CD4-positive, alpha-beta T cell treated with Interleukin-6 at 100 ng/mL for 8 hours (primary cell): ENCODE results near the gene SPRED2.

Experiments used
- DNase-seq: peaks from one replicate; pipeline ENCODE4 v3.0.0-alpha.2; 2020; ENCODE audit warnings: mixed read lengths, low spot score

The SPRED2 gene

GRCh38 chr2:65438137-65438899 lies 5.9 kb upstream of the SPRED2 start:
- no peak for DNase-seq

- DNase-seq = no peak
These were observed 5.2 kb upstream of the SPRED2 start for GRCh38 chr2:65437392-65438135.

- DNase-seq = peak; percentile 6
These were observed 4.4 kb upstream of the SPRED2 start for GRCh38 chr2:65436824-65437221.

GRCh38 chr2:65436169-65436823 lies 3.9 kb upstream of the SPRED2 start:
- peak; percentile 17 for DNase-seq

- DNase-seq = no peak
These were observed 3.3 kb upstream of the SPRED2 start for GRCh38 chr2:65435625-65436168.

GRCh38 chr2:65434592-65435241 lies 2.3 kb upstream of the SPRED2 start:
- no peak for DNase-seq

- DNase-seq = peak; percentile 36
These were observed 775 bp downstream of the SPRED2 start for GRCh38 chr2:65431421-65432226.

GRCh38 chr2:65430603-65431420 lies 1.6 kb downstream of the SPRED2 start:
- DNase-seq = peak; percentile 63

- DNase-seq = no peak
These were observed 2.4 kb downstream of the SPRED2 start for GRCh38 chr2:65429786-65430602.

- DNase-seq = no peak
These were observed 4.9 kb downstream of the SPRED2 start for GRCh38 chr2:65427532-65427931.

- no peak for DNase-seq
These were observed 7.1 kb downstream of the SPRED2 start for GRCh38 chr2:65425276-65425675.

- DNase-seq = no peak
These were observed 8.0 kb downstream of the SPRED2 start for GRCh38 chr2:65424391-65424790.

- no peak for DNase-seq
These were observed 11.0 kb downstream of the SPRED2 start for GRCh38 chr2:65421432-65421748.

GRCh38 chr2:65420712-65421431 lies 11.5 kb downstream of the SPRED2 start:
- DNase-seq = no peak

GRCh38 chr2:65417509-65418085 lies 14.8 kb downstream of the SPRED2 start:
- no peak for DNase-seq

- DNase-seq = no peak
These were observed 15.5 kb downstream of the SPRED2 start for GRCh38 chr2:65416945-65417344.

GRCh38 chr2:65416321-65416720 lies 16.1 kb downstream of the SPRED2 start:
- DNase-seq = no peak

GRCh38 chr2:65415091-65415490 lies 17.3 kb downstream of the SPRED2 start:
- DNase-seq = no peak

- no peak for DNase-seq
These were observed 18.8 kb downstream of the SPRED2 start for GRCh38 chr2:65413610-65414009.
